COR-L47 (cell line): ENCODE measurements around the gene GNAZ.

Experiments
- DNase-seq: peaks from one replicate; lab custom pipeline; 2025; lab: John Stamatoyannopoulos, UW

The GNAZ gene

DNA sequence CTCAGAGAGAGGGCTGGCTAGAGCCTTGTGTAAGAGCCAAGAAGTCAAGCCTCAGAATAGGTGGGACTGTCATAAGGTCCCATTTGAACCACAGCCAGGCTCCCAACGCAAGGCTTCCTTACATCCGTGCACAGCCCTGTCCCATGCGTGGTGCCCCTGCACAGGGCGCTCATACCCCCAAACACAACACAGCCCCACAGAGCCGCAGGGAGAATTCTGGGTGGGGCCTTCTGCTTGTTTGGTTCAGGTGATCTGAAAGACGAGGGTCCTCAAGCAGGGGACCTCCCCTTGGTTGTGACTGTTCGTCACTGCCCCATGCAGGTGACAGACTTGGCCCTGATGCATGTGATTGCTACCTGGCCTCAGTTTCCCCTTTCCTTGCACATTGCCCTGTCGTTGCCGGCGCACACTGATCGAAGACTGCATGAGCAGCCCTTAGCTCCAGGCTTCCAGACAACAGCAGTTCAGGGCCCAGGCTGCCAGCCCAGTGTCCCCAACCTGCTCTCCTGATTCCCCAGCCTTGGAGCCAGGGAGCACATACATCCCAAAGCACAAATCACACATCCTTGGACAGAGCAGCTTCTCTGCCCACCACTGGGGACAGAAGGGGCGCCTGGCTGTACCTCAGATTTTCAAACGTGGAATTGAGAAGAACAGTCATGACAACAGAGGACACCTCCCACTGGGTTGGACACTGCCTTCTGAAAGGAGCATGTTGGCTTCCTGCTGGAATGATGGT is 22.1 kb downstream of the GNAZ start:
- no peak for DNase-seq

DNA sequence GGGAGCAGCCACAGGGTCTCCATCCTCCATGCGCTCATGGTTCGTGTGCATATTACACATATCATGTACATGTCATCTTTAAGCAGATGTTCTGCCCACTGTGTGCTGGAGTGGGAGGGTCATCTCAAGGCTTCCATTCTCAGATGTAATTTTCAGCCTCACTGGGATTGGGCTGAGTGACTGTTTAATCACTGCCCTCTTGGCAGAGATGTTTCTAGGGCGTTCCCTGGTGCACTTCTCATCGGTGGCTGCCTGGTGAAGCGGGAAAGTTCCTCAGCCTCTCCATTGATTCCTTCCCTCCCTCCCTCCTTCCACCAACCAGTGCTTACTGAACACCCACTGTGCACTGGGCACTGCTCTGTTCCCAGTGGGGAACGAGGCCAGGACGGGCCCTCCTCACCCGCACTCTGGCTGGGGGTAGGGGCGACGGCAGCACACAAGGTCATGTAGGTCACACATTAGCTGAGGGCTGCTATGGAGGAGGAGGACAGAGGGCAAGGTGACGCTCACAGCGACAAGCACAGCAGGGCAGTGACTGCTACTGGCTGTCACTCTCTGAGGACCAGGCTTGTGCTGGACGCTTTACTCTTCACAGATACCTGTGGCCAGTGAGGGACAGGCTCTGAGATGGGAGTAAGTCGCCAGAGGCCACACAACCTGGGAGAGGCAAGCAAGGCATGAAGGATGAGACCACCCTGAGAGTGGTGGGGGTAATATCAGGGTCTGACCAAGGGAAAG is 22.9 kb downstream of the GNAZ start:
- DNase-seq = no peak

DNA sequence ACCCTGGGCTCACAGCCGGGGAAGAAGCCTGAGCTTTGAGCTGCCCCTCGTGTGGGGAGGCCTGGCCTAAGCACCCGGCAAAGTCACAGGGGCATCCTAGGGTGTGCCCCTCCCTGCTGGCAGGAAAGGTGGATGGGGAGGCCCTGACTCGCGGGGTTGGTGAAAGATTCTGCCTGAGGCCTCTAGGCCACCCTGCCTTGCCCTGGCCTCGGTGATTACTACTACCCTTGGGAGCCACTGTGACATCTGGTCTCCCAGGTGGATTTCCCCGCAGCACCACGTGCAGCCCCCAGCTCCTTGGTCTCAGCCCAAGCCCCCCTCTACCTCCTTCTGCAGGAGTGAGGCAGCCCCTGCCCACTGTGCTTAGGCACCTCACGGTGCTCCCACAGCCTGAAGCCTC is 23.9 kb downstream of the GNAZ start:
- no peak for DNase-seq

DNA sequence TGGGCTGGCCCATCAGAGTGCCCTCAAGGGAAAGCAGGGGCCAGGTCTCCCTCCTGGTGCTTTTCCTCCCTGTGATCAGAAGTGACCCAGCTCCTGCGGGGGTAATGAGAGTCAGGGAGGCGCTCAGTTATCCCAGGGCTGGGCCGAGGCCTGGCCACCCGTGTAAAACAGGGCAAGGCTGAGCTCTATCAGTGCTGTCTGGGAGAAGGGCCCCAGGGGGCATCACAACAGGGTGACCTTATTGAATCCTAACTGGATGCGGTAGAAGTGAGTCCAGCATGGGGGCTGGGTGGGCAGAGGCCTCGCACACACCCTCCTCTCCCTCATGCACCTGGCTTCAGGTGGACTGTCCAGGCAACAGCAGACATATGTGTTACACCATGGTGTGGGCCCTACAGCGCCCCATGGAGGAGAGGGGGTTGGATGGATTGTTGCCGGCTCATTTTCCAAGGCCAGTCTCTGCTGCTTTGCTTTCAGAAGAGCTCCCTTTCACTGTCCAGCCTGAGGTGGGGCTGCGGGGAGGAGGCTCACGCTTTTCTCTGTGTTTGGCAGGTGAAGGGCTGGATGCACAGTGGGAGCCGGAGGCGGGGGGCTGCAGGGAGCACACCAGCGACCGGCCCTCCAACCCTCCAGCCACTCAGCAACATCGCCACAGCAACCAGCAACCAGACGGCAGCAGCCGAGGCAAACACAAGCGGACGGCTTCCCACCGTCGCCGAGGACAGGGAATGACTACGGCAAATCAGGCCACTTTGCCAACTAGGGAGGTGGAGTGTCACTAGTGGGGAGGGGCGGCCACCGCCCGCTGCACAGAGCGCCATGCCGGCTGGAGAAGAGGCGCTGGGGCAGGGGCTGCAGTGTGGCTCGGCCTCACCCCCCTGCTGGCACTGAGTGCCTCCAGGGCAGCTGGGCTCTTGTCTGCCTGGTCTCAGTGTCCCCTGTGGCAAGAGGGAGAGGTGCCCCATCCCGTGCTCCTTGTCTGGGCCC is 24.7 kb downstream of the GNAZ start:
- DNase-seq = no peak

DNA sequence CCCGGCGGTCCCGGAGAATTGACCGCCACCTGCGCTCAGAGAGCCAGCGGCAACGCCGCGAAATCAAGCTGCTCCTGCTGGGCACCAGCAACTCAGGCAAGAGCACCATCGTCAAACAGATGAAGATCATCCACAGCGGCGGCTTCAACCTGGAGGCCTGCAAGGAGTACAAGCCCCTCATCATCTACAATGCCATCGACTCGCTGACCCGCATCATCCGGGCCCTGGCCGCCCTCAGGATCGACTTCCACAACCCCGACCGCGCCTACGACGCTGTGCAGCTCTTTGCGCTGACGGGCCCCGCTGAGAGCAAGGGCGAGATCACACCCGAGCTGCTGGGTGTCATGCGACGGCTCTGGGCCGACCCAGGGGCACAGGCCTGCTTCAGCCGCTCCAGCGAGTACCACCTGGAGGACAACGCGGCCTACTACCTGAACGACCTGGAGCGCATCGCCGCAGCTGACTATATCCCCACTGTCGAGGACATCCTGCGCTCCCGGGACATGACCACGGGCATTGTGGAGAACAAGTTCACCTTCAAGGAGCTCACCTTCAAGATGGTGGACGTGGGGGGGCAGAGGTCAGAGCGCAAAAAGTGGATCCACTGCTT is 25.5 kb downstream of the GNAZ start:
- DNase-seq = no peak

DNA sequence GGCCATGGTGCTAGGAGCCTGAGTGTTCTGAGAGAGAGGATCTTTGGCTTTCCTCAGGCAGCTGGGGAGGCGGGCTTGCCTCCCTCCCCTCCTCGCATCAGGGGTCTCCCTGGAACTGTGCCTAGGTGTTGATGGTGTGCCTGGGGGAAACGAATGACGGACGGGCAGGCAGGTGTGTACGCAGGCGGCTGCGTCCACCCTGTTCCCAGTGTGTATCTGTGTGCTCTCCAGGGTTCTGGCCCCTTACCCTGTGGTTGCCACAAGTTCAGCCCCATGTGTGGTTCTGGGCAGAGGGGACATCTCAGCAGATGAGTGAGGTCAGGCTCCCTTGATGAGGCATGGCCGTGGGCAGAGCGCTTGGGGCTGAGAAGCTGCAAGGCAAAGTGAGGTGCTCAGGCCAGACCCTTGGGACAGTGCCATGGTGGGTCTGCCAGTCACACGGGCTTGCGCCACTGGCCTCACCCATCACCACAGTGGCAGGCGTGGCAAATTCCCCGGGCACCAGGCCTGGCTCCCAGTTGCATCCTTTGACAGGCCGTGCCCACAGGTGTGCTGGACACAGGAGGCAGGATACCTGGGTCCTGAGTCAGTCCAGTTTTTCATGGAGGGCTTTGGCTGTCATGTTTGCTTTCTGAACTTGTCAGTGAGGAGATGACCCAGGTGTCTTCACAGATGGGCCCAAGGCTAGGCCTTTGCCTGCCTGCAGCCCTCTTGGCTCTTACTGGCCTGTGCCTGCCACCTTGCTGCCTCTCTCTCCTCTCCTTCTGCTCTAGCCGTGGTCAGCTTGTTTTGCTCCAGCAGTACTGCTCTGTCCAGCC is 27.3 kb downstream of the GNAZ start:
- DNase-seq = no peak

DNA sequence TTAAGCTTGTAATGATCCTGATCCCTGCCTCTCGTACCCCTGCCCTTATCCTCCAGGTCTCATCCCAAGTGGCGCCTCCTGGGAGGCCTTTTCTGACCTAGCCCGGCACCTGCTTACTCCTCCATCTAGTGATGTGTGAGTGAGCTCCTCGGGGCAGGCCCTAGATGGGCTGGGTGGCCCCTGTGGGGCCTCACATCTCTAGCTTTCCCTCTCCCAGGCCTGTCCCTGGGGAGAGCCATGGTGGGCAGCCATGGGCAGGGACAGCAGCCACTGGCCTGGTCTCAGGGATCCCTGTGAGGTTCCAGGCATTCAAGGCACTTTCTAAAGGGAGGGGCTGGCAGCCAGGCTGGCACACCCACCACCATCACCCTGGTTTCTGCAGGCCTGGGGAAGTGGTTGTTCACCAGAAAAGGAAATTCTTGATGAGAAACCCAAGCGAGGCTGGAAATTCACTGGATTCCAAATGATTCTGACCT is 27.9 kb downstream of the GNAZ start:
- no peak for DNase-seq

DNA sequence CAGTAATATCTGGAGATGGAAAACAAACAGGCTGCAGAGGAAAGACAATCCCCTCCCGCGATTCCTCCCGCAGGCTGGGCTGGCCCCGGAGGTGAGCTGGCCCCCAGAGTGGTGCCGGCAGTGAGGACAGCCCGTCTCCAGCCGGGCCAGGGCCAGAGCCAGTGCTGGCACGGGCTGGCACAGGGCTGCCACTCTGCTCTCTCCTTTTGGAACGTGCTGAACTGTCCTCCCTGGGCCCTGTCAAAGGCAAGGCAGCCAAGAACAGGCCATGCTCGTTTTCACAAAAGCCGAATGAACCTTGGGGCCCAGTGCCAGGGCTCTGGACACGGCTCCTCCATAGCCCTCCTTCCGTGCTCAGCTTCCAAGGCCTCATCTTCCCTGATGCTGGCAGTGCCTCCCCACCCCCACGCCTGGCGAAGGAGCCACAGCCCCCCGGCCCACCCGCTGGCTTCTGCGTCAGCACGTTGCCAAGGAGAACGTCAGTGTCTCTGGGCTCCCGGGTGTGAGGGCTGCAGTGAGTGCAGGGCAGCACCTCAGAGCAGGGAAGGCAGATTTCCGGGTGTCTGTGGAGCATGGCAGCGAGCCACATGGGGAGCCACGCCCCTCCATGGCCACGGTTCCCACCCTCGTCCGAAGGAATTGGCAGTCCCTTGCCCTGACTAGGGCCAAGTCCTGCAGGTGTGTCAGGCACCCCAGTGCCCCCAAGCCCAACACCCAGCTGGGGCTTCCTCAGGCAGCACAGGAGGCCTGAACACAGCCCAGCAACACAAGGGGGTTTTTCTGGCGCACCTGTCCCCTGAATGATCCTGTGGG is 28.6 kb downstream of the GNAZ start:
- DNase-seq = no peak

DNA sequence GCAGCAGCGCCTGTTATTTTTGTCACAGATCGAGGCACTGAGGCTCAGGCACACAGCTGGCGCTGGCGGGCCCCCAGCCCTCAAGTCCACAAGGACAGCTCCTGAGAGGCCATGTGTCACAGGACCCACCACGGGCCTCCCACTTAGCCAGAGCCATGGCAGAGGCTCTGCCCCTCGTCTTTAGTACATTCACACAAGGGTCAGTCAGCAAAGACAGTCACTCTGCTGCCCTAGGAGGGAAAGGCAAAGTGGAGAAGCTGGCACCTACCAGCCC is 29.1 kb downstream of the GNAZ start:
- no peak for DNase-seq

DNA sequence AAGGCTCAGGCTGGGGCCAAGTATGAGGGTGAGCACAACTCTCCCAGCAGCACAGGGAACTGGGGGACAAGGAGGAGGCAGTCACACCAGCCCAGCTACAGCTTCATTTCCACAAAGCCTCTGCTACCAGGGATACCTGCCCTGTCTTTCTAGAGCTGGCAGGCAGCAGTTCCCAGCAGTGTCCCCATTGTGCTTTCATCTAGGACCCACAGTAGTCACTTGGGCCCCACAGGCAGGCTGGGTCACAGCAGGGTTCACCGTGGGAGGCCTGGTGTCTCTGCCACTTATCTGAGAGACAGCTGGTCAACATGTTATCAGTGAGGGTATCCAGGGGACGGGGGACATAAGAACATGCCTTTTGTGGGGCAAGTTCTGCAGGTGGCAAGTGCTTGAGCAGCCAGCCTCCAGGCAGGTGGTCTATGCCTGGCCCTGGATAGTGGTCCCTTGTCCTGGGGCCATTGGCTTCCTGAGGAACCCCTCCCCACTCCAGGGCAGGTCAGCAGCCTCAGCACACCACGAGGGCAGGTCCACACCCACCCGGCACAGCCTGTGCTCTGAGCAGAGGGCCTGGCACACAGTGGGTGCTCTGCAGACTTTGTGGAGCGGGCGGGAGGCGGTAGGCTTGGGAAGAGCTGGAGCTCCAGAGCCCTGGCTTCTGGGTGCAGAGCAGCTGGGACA is 29.9 kb downstream of the GNAZ start:
- DNase-seq = peak; percentile 40

DNA sequence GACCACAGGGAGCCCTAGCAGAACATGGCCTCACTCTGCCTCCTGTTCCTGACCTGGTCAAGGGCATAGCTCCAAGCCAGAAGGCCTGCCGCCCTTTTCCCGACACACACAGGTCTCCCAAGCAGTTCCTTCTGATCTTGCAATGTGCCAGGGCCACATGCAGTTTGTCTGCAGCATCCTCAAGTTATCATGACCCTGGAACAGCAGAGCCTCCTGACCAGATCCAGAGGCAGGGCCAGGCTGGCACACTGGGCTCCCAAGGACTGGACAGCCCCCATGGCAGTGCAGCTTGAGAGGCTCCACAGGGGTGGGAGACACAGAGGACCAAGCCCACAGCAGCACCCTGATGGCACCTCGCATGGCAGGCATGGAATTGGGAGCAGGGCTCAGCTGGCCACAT is 31.2 kb downstream of the GNAZ start:
- no peak for DNase-seq

DNA sequence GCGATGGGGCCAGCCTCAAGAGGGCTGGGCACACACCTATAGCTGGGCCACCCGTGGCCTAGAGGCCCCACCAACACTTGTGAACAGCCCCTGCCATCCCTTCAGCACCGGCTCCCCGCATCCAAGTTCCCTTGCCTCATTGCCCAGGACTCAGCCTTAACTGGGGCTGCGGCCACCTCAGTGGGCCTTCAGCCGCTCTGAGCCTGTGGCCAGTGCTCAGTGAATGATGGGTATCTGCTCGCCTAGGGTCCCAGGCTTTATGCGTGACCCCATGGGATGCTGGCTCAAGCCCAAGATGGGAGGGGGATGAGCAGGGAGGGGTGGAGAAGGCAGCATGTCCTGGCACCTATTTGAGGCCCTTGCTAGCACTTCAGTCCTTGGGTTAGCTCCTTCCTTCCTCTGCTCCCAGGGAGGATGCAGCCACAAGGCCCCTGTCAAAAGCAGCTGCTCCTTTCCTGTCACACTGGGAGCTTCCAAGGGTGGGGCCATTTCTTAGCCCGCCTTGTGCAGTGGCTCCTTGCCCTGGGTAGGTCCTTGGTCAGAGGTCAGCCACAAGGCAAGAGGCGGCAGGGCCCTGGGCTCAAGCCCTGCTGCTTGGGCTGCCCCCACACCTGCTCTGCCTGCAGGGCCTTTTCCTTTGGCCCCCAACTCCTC is 31.8 kb downstream of the GNAZ start:
- no peak for DNase-seq

DNA sequence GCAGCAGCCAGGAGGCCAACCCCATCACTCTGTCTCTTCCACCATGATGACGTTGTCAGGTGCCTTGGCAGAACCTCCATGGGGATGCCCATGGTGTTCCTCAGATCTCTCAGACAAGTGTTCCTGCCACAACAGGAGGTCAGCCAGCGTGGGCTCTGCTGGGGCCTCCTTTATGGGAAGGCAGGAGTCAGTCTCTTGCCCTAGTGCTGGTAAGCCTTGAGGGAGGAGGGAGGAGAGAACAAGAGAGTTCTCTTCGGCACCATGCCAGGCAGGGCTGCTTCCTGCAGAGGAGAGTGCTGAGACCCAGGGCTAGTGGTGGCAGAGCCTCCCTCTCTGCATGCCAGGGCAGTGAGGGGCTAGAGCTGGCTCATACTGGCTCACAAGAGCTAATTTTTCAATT is 32.5 kb downstream of the GNAZ start:
- no peak for DNase-seq

DNA sequence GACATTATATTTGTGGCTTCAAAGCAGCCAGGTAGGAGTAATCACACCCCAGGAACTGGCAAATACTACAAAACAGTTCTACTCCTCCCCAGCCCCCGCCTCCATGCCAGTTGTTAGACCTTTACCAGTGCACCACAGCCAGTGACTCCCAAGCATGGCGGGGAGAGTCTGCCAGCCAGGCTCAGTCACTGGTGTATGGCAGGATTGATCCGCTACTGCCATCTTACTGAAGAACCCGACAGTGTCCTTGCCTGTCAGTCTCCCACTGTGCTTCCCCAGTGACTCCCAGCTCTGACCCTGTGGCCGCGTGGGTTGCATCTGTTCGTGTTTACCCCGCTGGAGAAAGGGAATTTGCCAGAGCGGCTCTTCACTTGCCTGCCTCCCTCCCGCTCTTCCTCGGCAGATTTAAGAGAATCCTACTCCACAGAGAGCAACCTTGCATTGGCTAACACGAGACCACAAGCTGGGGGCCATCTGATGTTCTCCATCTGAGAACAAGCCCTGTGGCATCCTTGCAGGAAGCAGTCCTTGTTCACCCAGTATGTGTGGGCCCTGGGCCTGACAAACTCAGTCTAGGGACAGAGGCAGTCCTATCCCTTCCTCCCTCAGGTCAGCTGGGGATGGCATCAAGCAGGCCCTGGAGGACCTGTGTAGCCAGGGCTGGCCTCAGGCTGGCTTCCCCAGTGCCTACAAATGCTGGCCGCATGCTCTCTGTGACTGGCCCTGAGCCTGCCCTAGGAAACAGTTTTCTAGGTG is 33.1 kb downstream of the GNAZ start:
- DNase-seq = no peak

DNA sequence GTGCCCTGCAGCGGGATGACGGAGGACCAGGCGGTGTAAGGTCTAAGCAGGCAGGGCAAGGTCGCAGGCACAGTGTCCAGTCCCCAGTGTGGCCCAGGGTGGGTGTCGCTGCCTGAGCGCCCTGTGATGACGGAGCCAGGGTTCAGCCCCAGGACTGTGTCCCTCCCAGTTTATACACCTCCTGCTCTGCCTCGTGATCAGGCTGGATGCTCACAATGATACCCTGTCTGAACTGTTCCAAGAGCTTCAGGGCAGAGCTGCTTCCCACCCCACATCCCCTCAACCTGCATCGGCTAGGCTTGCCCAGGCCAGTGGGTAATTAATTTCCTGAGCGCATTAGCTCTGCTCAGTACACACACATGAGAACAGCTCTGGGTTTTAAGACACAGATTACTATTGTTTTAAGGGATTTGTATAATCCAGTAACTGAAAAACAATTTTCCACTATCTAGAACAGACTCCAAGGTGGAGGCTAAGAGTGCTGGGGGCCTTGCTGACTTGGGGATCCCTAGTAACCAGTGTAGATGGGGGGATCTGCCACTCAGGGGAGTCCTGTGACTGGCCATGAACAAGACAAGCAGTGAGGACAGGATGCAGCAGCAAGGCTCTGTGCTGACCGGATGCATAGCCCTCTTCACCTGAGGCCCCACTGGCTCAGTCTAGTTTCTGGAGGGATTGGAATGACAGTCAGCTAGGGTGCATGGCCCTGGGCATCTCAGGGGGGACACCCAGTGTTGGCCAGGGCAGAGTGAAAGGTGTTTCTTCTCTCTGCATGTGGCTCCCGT is 34.1 kb downstream of the GNAZ start:
- no peak for DNase-seq

DNA sequence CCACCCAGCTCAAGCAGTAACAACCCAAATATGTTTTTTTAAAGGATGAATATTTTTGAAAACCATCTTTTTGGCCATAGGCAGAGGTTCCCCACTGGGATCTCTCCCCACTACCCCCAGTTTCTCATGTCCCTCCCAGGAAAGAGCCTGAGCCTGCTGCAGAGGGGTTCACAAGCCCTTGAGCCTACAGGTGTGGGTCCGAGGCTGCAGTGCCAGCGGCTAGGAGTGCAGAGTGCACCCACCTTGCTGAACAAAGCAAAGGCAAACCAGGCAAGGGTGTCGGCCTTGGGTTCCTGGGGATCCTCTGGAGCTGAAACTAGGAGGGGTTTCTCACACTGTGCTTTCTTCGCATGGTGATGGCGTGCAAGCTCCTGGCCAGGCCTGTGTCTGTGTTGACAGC is 35.0 kb downstream of the GNAZ start:
- DNase-seq = no peak

DNA sequence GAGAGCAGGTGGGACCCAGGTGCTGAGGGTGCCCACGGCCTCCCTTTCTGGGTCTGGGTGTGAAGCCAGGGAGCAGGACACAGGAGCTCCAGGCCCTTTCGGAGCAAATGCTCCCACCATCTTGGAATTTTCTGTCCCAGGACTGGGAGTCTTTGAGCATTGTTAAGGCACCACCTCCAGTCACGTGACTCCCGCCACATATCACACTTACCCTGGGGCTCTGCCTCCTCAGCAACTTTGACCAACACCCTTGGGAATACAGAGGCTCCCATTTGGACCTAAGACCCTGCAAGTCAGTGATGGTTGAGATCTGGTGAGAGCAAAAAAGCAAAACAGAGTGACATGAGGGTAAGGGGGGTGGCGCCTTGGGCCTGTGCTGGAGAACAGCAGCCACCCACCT is 35.6 kb downstream of the GNAZ start:
- DNase-seq = no peak

DNA sequence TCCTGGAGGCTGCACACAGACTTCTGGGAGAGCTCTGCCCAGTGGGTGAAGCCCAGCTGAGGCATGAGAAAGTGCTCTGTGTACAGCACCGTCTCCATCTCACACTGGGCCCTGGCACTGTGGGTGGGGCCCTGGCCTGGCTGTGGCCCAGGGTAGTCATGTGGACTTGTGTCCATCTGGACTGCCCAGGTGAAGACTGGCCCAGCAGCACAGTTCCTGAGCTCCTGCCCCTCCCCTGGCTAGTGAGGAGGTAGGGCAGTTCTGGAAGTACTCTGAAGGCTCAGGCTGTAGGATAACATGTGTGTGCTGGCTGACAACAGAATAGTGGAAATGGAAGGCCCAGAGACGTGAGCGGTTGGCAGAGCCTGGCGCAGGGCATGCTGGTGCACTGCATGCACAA is 36.0 kb downstream of the GNAZ start:
- DNase-seq = no peak
